Lung (tissue), 16 donors: ENCODE measurements around the gene CACNA1D. TPM values are rescaled to one million over a fixed set of nuclear protein-coding genes. Genes with fewer than 3 reads are reported as not detected.

ENCODE experiments used
- ATAC-seq: fragments of 200-7000 bp; cut with Tn5 transposase; one replicate; pipeline ENCODE4 v1.9.1; 2020; ENCODE audit warnings: moderate number of reproducible peaks; ENCODE audit not compliant: insufficient read depth, low FRiP score
- DNase-seq, 3 donors: peaks; one replicate each; pipeline ENCODE4 v3.0.0-alpha.2; 2013 to 2017
- H3K27ac ChIP-seq, 2 donors: one replicate each; pipeline ENCODE4 v1.5.1; 2013; ENCODE audit warnings: mild to moderate bottlenecking in 2 of 2, moderate library complexity in 2 of 2, control low read depth in 1 of 2, inconsistent platforms in 1 of 2, low read depth in 1 of 2, low read length in 1 of 2
- H3K27me3 ChIP-seq, 3 donors: one replicate each; pipeline ENCODE4 v1.5.1; 2013; ENCODE audit warnings: low read length in 2 of 3; ENCODE audit not compliant: control insufficient read depth in 3 of 3, insufficient read depth in 3 of 3
- H3K36me3 ChIP-seq, 4 donors: one replicate each; pipeline ENCODE4 v1.5.1; 2013; ENCODE audit warnings: low read length in 4 of 4, mild to moderate bottlenecking in 1 of 4, moderate library complexity in 1 of 4; ENCODE audit not compliant: control insufficient read depth in 4 of 4, insufficient read depth in 4 of 4
- H3K4me1 ChIP-seq, 5 donors: one replicate each; pipeline ENCODE4 v1.5.1; 2013; ENCODE audit warnings: low read length in 5 of 5, mild to moderate bottlenecking in 2 of 5, moderate library complexity in 1 of 5; ENCODE audit not compliant: control insufficient read depth in 5 of 5, insufficient read depth in 5 of 5
- H3K4me3 ChIP-seq: one replicate; pipeline ENCODE4 v1.5.1; 2013; ENCODE audit warnings: mild to moderate bottlenecking, control low read depth, moderate library complexity
- H3K9ac ChIP-seq, 2 donors: one replicate each; pipeline ENCODE4 v1.5.1; 2013; ENCODE audit warnings: low read length in 2 of 2, control low read depth in 1 of 2; ENCODE audit not compliant: insufficient read depth in 1 of 2
- H3K9me3 ChIP-seq, 4 donors: one replicate each; pipeline ENCODE4 v1.5.1; 2013; ENCODE audit warnings: low read length in 3 of 4, mild to moderate bottlenecking in 1 of 4, moderate library complexity in 1 of 4; ENCODE audit not compliant: control insufficient read depth in 4 of 4, insufficient read depth in 3 of 4
- CTCF ChIP-seq: IDR thresholded peaks from 2 replicates; pipeline ENCODE4 v1.5.1; 2012; ENCODE audit warnings: mild to moderate bottlenecking; ENCODE audit errors: control extremely low read depth, extremely low read depth
- WGBS, 2 donors: extraction: QIAGEN DNeasy Blood & Tissue Kit; methylation state at CpG; one replicate each; pipeline ENCODE4 v1.1.7; 2013; 5-methylcytosine and 5-hydroxymethylcytosine counted together
- long read RNA-seq, 5 donors: transcript quantifications; one replicate each; lab custom pipeline, GENCODE V29; 2026
- polyA plus RNA-seq, 2 donors: library from polyadenylated mRNA; stranded (reverse); fragments of 200-250 nt; gene quantifications; one replicate each; pipeline ENCODE4 v1.2.1, GENCODE V29; 2013
- total RNA-seq, 2 donors: library from RNA; depleted of rRNA in 1 of 2; stranded (reverse); fragments of >200 nt in 1 of 2; gene quantifications; one replicate each; pipeline ENCODE4 v1.2.1, GENCODE V29; 2014 to 2021
- donor health status: control.
- donor health status: control.
- donor health status: Bipolar disorder and iron deficiency.
- donor health status: healthy.
- donor health status: DM: yes; HTN: yes; CAD: no.

Gene CACNA1D
- total RNA-seq: 10 to 100 TPM; 36.9 to 96.8 TPM
- polyA plus RNA-seq: 1 to 10 TPM; 2.7 to 9.3 TPM
- long read RNA-seq, donor 1, partial matches to known transcripts: 0 of 2 reads
- long read RNA-seq, donor 1, other reads (novel, unspliced or antisense): 0 of 2 reads
- long read RNA-seq, donor 2, partial matches to known transcripts: 0 of 1 reads
- long read RNA-seq, donor 2, other reads (novel, unspliced or antisense): 0 of 1 reads
- long read RNA-seq, donor 3: 0 reads
- long read RNA-seq, donor 4, partial matches to known transcripts: 27 of 28 reads
- long read RNA-seq, donor 4, other reads (novel, unspliced or antisense): 0 of 28 reads
- long read RNA-seq, donor 5, partial matches to known transcripts: 0 of 1 reads
- long read RNA-seq, donor 5, other reads (novel, unspliced or antisense): 0 of 1 reads

GRCh38 chr3:53493963-53494791 is at the start of gene CACNA1D:
Gene CACNA1D, plus strand, starts transcription at chr3:53494611. Its CDS starts 556 bp downstream, at chr3:53495167.
- 1% methylated on average over 70 to 122 of the region's 122 CpGs for WGBS, 2 donors
- Histone ChIP-seq H3K27me3 (peaks cover 0 to 2% (median 0%) of the 10 kb centered on the region in 3 donors), H3K9ac (peak within 1 kb of the TSS; percentile 25 to 83), H3K36me3 (peaks cover 0 to 5% (median 1%) of the 10 kb centered on the region in 4 donors), H3K27ac (peak within 1 kb of the TSS in 1 of 2 donors; percentile 64), H3K4me3 (peak within 1 kb of the TSS; percentile 44), H3K4me1 (peaks cover 0 to 76% (median 36%) of the 10 kb centered on the region in 5 donors), H3K9me3 (peaks cover 0 to 2% (median 0%) of the 10 kb centered on the region in 4 donors)
- DNase-seq (peak; percentile 51 to 65 (median 59)), ATAC-seq (peak; percentile 58)
- TF ChIP-seq CTCF: no peak

GRCh38 chr3:53457068-53457467 is 37.3 kb upstream of the CACNA1D start:
- TF ChIP-seq CTCF: no peak
- Histone ChIP-seq H3K9me3 (peaks cover 0 to 2% (median 0%) of the 10 kb centered on the region in 4 donors), H3K4me3 (no peak overlapping the region)

GRCh38 chr3:53460326-53460725 is 34.1 kb upstream of the CACNA1D start:
- ATAC-seq (no peak), DNase-seq (no peak)
- TF ChIP-seq CTCF: no peak
- H3K27me3 ChIP-seq: peaks cover 0 to 3% (median 2%) of the 10 kb centered on the region in 3 donors
- H3K36me3 ChIP-seq: no peaks in the 10 kb centered on the region
- H3K4me1 ChIP-seq: no peaks in the 10 kb centered on the region
- H3K4me3 ChIP-seq: no peak overlapping the region
- H3K9me3 ChIP-seq: peaks cover 0 to 4% (median 1%) of the 10 kb centered on the region in 4 donors
- H3K27ac ChIP-seq: no peak overlapping the region
- WGBS, 2 donors: 89 to 100% methylated on average over 1 of the region's 1 CpG
- no peak overlapping the region for H3K9ac ChIP-seq

More at GRCh38 chr3:53457068-53457467, 37.3 kb upstream of the CACNA1D start:
- Histone ChIP-seq H3K4me1 (peaks cover 0 to 2% (median 0%) of the 10 kb centered on the region in 5 donors), H3K27ac (no peak overlapping the region), H3K9ac (no peak overlapping the region), H3K27me3 (peaks cover 0 to 3% (median 0%) of the 10 kb centered on the region in 3 donors), H3K36me3 (no peaks in the 10 kb centered on the region)
- DNase-seq (no peak), ATAC-seq (no peak)
